ENCODE data around the gene GALNT5. TPM values are rescaled to one million over a fixed set of nuclear protein-coding genes. Genes with fewer than 3 reads are reported as not detected.

Gene GALNT5
- polyA plus RNA-seq, 1 donor (not counting 4 experiments of a cell fraction or from before 2014, with no cell fraction given), result 8.3 TPM

GRCh38 chr2:157217409-157217808, 40.1 kb upstream of the GALNT5 start:
- Histone ChIP-seq H3K27me3 (ENCODE audit: control insufficient read depth, extremely low read depth, insufficient read depth, low read length) (no peaks in the 10 kb centered on the region), H2AFZ (ENCODE audit: control insufficient read depth, low read length) (no peak overlapping the region), H3K79me2 (ENCODE audit: control insufficient read depth, insufficient read depth, low read length) (no peaks in the 10 kb centered on the region), H4K20me1 (ENCODE audit: control insufficient read depth, extremely low read depth, insufficient read depth, low read length) (no peaks in the 10 kb centered on the region), H3K9me1 (ENCODE audit: control insufficient read depth, extremely low read depth, insufficient read depth, low read length) (no peaks in the 10 kb centered on the region), H3K36me3 (ENCODE audit: control insufficient read depth in 2 of 2, extremely low read depth in 1 of 2, insufficient read depth in 2 of 2, low read length in 2 of 2) (no peaks in the 10 kb centered on the region), H3K9me3 (ENCODE audit: control insufficient read depth, low read depth, low read length) (no peaks in the 10 kb centered on the region), H3K4me1 (ENCODE audit: control insufficient read depth, extremely low read depth, insufficient read depth, low read length) (no peaks in the 10 kb centered on the region), H3K9ac (ENCODE audit: control insufficient read depth, extremely low read depth, insufficient read depth, low read length) (no peak overlapping the region), H3K4me3 (ENCODE audit: control insufficient read depth in 2 of 3, extremely low read depth in 1 of 3, insufficient read depth in 2 of 3, low read depth in 1 of 3, low read length in 3 of 3) (no peak overlapping the region), H3K4me2 (ENCODE audit: control insufficient read depth, extremely low read depth, insufficient read depth, low read depth, low read length) (no peak overlapping the region), H3K27ac (ENCODE audit: control insufficient read depth, insufficient read depth, low read length) (no peak overlapping the region)
- dilution Hi-C loops (cut with MboI; ENCODE audit: extremely low pct_ligation_motif_present, low sequenced_read_pairs), result no loop called here
- TF ChIP-seq EZH2 (IDR thresholded peaks at IDR 0.05; ENCODE audit: low read length) (no peak), CTCF (optimal IDR thresholded peaks at IDR 0.05 in 1 of 3, IDR thresholded peaks at IDR 0.05 in 1 of 3, conservative IDR thresholded peaks at IDR 0.05 in 1 of 3; ENCODE audit: extremely low read depth in 1 of 3, insufficient read depth in 2 of 3, low read length in 3 of 3) (no peak)
- FAIRE-seq (no peak), DNase-seq (ENCODE audit: low read depth, low spot score) (no peak)

GRCh38 chr2:157218911-157219310, 38.6 kb upstream of the GALNT5 start:
- Histone ChIP-seq H3K27me3 (ENCODE audit: control insufficient read depth, extremely low read depth, insufficient read depth, low read length) (no peaks in the 10 kb centered on the region), H3K9me1 (ENCODE audit: control insufficient read depth, extremely low read depth, insufficient read depth, low read length) (no peaks in the 10 kb centered on the region), H3K4me3 (ENCODE audit: control insufficient read depth in 2 of 3, extremely low read depth in 1 of 3, insufficient read depth in 2 of 3, low read depth in 1 of 3, low read length in 3 of 3) (no peak overlapping the region), H3K79me2 (ENCODE audit: control insufficient read depth, insufficient read depth, low read length) (no peaks in the 10 kb centered on the region), H4K20me1 (ENCODE audit: control insufficient read depth, extremely low read depth, insufficient read depth, low read length) (no peaks in the 10 kb centered on the region), H3K36me3 (ENCODE audit: control insufficient read depth in 2 of 2, extremely low read depth in 1 of 2, insufficient read depth in 2 of 2, low read length in 2 of 2) (no peaks in the 10 kb centered on the region), H3K9me3 (ENCODE audit: control insufficient read depth, low read depth, low read length) (no peaks in the 10 kb centered on the region), H3K27ac (ENCODE audit: control insufficient read depth, insufficient read depth, low read length) (no peak overlapping the region), H2AFZ (ENCODE audit: control insufficient read depth, low read length) (no peak overlapping the region), H3K9ac (ENCODE audit: control insufficient read depth, extremely low read depth, insufficient read depth, low read length) (no peak overlapping the region), H3K4me1 (ENCODE audit: control insufficient read depth, extremely low read depth, insufficient read depth, low read length) (no peaks in the 10 kb centered on the region), H3K4me2 (ENCODE audit: control insufficient read depth, extremely low read depth, insufficient read depth, low read depth, low read length) (no peak overlapping the region)
- dilution Hi-C loops (cut with MboI; ENCODE audit: extremely low pct_ligation_motif_present, low sequenced_read_pairs), result no loop called here
- TF ChIP-seq EZH2 (IDR thresholded peaks at IDR 0.05; ENCODE audit: low read length) (no peak), CTCF (optimal IDR thresholded peaks at IDR 0.05 in 1 of 3, IDR thresholded peaks at IDR 0.05 in 1 of 3, conservative IDR thresholded peaks at IDR 0.05 in 1 of 3; ENCODE audit: extremely low read depth in 1 of 3, insufficient read depth in 2 of 3, low read length in 3 of 3) (no peak)
- no peak for FAIRE-seq
- DNase-seq (ENCODE audit: low read depth, low spot score), result no peak
